Measurements from ENCODE around the gene PPP1CB.
A peak's percentile ranks its signal among the peaks of the same experiment; 100 is the strongest.

The PPP1CB gene

GRCh38 chr2:28717339-28717758 lies 34.3 kb upstream of the PPP1CB start:
- no peaks in the 10 kb centered on the region for H3K79me1 ChIP-seq (ENCODE audit: low read length)
- WGBS (ENCODE audit: extremely low coverage, insufficient coverage, low lambda C conversion rate), result no CpG with 5 or more reads among the region's 5 CpGs
- H2BK120ac ChIP-seq (ENCODE audit: low read depth, low read length), result no peak overlapping the region
- H3K4me3 ChIP-seq (ENCODE audit: low read length), result no peak overlapping the region
- H3K18ac ChIP-seq (ENCODE audit: low read length), result no peak overlapping the region
- peak; percentile 50 for DNase-seq
- no peak overlapping the region for H3K4ac ChIP-seq (ENCODE audit: low read depth, low read length)
- H3K56ac ChIP-seq (ENCODE audit: low read length), result no peak overlapping the region
- H2BK15ac ChIP-seq (replicated peaks; ENCODE audit: low read depth), result no peak overlapping the region
- H3K23ac ChIP-seq (ENCODE audit: low read length), result no peak overlapping the region
- no peak overlapping the region for H3K9ac ChIP-seq (ENCODE audit: low read length)
- no peak overlapping the region for H2BK5ac ChIP-seq (ENCODE audit: low read length)
- H4K5ac ChIP-seq (ENCODE audit: low read length), result no peak overlapping the region
- no peak overlapping the region for H3K4me2 ChIP-seq (ENCODE audit: low read length)
- no peak overlapping the region for H4K8ac ChIP-seq (ENCODE audit: low read depth, low read length)
- H3K36me3 ChIP-seq (ENCODE audit: control insufficient read depth, insufficient read depth, low read length), result no peaks in the 10 kb centered on the region
- H3K4me1 ChIP-seq (ENCODE audit: control insufficient read depth, low read depth, low read length), result no peaks in the 10 kb centered on the region
- H3K79me2 ChIP-seq (ENCODE audit: control insufficient read depth, insufficient read depth, low read length), result no peaks in the 10 kb centered on the region
- H3K27ac ChIP-seq (ENCODE audit: low read depth, low read length), result no peak overlapping the region
- no peak overlapping the region for H2AK5ac ChIP-seq (ENCODE audit: low read length)
- no peaks in the 10 kb centered on the region for H3K27me3 ChIP-seq (ENCODE audit: insufficient read depth, low read length, poor library complexity)

- no peak for DNase-seq
- Histone ChIP-seq H3K56ac (ENCODE audit: low read length) (no peak overlapping the region), H3K4me2 (ENCODE audit: low read length) (no peak overlapping the region), H3K4me3 (ENCODE audit: low read length) (no peak overlapping the region), H3K27ac (ENCODE audit: low read depth, low read length) (no peak overlapping the region), H4K8ac (ENCODE audit: low read depth, low read length) (no peak overlapping the region), H3K23ac (ENCODE audit: low read length) (no peak overlapping the region), H3K27me3 (ENCODE audit: insufficient read depth, low read length, poor library complexity) (no peaks in the 10 kb centered on the region), H2BK5ac (ENCODE audit: low read length) (no peak overlapping the region), H3K36me3 (ENCODE audit: control insufficient read depth, insufficient read depth, low read length) (no peaks in the 10 kb centered on the region), H2AK5ac (ENCODE audit: low read length) (no peak overlapping the region), H4K5ac (ENCODE audit: low read length) (no peak overlapping the region), H3K4ac (ENCODE audit: low read depth, low read length) (no peak overlapping the region), H3K79me1 (ENCODE audit: low read length) (no peaks in the 10 kb centered on the region), H3K9ac (ENCODE audit: low read length) (no peak overlapping the region), H3K79me2 (ENCODE audit: control insufficient read depth, insufficient read depth, low read length) (no peaks in the 10 kb centered on the region), H3K4me1 (ENCODE audit: control insufficient read depth, low read depth, low read length) (no peaks in the 10 kb centered on the region), H3K18ac (ENCODE audit: low read length) (no peak overlapping the region), H2BK15ac (replicated peaks; ENCODE audit: low read depth) (no peak overlapping the region), H2BK120ac (ENCODE audit: low read depth, low read length) (no peak overlapping the region)
- no CpG with 5 or more reads among the region's 3 CpGs for WGBS (ENCODE audit: extremely low coverage, insufficient coverage, low lambda C conversion rate)
Measured at GRCh38 chr2:28720345-28720744, 31.3 kb upstream of the PPP1CB start.

DNA sequence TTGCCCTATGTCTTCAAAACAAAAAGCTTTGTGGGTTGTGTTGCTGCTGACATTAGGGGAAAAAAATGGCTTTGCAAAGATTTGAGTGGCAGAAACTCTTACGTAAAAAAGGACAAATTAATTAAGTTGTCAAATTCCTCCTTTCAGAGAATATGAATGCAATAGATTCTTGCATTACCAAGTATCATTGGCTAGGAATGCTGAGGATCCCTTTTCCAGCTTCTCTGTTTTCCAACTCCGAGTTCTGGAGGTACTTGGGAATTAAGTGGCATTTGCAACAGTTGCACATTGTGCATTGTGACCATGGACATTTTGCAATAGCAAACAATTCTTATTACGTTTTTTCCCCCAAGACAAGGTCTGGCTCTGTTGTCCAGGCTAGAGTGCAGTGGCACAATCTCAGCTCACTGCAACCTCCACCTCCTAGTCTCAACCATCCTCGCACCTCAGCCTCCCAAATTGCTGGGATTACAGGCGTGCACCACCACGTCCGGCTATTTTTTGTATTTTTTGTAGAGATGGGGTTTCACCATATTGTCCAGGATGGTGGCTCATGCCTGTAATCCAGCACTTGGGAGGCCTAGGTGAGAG lies 29.9 kb upstream of the PPP1CB start:
- Histone ChIP-seq H4K8ac (ENCODE audit: low read depth, low read length) (no peak overlapping the region), H2BK5ac (ENCODE audit: low read length) (no peak overlapping the region), H2BK15ac (replicated peaks; ENCODE audit: low read depth) (no peak overlapping the region), H3K4me3 (ENCODE audit: low read length) (no peak overlapping the region), H3K18ac (ENCODE audit: low read length) (no peak overlapping the region), H3K79me2 (ENCODE audit: control insufficient read depth, insufficient read depth, low read length) (no peaks in the 10 kb centered on the region), H3K9ac (ENCODE audit: low read length) (no peak overlapping the region), H2BK120ac (ENCODE audit: low read depth, low read length) (no peak overlapping the region), H3K23ac (ENCODE audit: low read length) (no peak overlapping the region), H3K4ac (ENCODE audit: low read depth, low read length) (no peak overlapping the region), H3K4me2 (ENCODE audit: low read length) (no peak overlapping the region), H3K56ac (ENCODE audit: low read length) (no peak overlapping the region), H3K27me3 (ENCODE audit: insufficient read depth, low read length, poor library complexity) (no peaks in the 10 kb centered on the region), H3K4me1 (ENCODE audit: control insufficient read depth, low read depth, low read length) (no peaks in the 10 kb centered on the region), H3K27ac (ENCODE audit: low read depth, low read length) (no peak overlapping the region), H2AK5ac (ENCODE audit: low read length) (no peak overlapping the region), H3K79me1 (ENCODE audit: low read length) (no peaks in the 10 kb centered on the region), H3K36me3 (ENCODE audit: control insufficient read depth, insufficient read depth, low read length) (no peaks in the 10 kb centered on the region), H4K5ac (ENCODE audit: low read length) (no peak overlapping the region)
- no CpG with 5 or more reads among the region's 7 CpGs for WGBS (ENCODE audit: extremely low coverage, insufficient coverage, low lambda C conversion rate)
- no peak for DNase-seq

GRCh38 chr2:28725021-28725711 lies 26.5 kb upstream of the PPP1CB start:
- H3K56ac ChIP-seq (ENCODE audit: low read length), result no peak overlapping the region
- no peak overlapping the region for H3K27ac ChIP-seq (ENCODE audit: low read depth, low read length)
- no peak overlapping the region for H3K23ac ChIP-seq (ENCODE audit: low read length)
- H3K36me3 ChIP-seq (ENCODE audit: control insufficient read depth, insufficient read depth, low read length), result no peaks in the 10 kb centered on the region
- no peak overlapping the region for H3K9ac ChIP-seq (ENCODE audit: low read length)
- H2AK5ac ChIP-seq (ENCODE audit: low read length), result no peak overlapping the region
- no peak overlapping the region for H2BK15ac ChIP-seq (replicated peaks; ENCODE audit: low read depth)
- H3K79me2 ChIP-seq (ENCODE audit: control insufficient read depth, insufficient read depth, low read length), result no peaks in the 10 kb centered on the region
- WGBS (ENCODE audit: extremely low coverage, insufficient coverage, low lambda C conversion rate), result no CpG with 5 or more reads among the region's 8 CpGs
- H4K8ac ChIP-seq (ENCODE audit: low read depth, low read length), result no peak overlapping the region
- no peaks in the 10 kb centered on the region for H3K4me1 ChIP-seq (ENCODE audit: control insufficient read depth, low read depth, low read length)
- H2BK120ac ChIP-seq (ENCODE audit: low read depth, low read length), result no peak overlapping the region
- H3K18ac ChIP-seq (ENCODE audit: low read length), result no peak overlapping the region
- no peaks in the 10 kb centered on the region for H3K79me1 ChIP-seq (ENCODE audit: low read length)
- H3K27me3 ChIP-seq (ENCODE audit: insufficient read depth, low read length, poor library complexity), result no peaks in the 10 kb centered on the region
- no peak overlapping the region for H4K5ac ChIP-seq (ENCODE audit: low read length)
- no peak overlapping the region for H2BK5ac ChIP-seq (ENCODE audit: low read length)
- DNase-seq, result no peak
- no peak overlapping the region for H3K4me2 ChIP-seq (ENCODE audit: low read length)
- H3K4ac ChIP-seq (ENCODE audit: low read depth, low read length), result no peak overlapping the region
- no peak overlapping the region for H3K4me3 ChIP-seq (ENCODE audit: low read length)

DNA sequence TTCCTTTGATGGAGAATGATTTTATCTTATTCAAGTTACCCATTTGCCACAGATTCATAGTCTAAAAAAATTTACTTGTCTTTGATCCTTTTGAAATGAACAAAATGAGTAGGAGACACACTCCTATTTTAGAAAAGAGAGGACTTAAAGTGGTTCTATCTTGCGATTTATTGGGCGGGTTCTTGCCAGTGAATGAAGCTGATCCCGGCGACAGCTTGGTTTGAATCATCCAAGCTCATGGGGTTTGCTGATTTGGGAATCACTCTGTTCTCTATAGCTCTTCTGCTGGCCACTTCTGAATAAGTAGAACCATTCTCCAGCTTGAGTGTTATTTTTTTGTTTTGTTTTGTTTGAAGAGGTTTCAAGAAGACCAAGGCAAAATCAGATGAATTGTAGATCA lies 25.5 kb upstream of the PPP1CB start:
- no peak overlapping the region for H4K8ac ChIP-seq (ENCODE audit: low read depth, low read length)
- H2BK120ac ChIP-seq (ENCODE audit: low read depth, low read length), result no peak overlapping the region
- no peaks in the 10 kb centered on the region for H3K4me1 ChIP-seq (ENCODE audit: control insufficient read depth, low read depth, low read length)
- H4K5ac ChIP-seq (ENCODE audit: low read length), result no peak overlapping the region
- H3K56ac ChIP-seq (ENCODE audit: low read length), result no peak overlapping the region
- no peak overlapping the region for H2BK5ac ChIP-seq (ENCODE audit: low read length)
- H3K79me1 ChIP-seq (ENCODE audit: low read length), result no peaks in the 10 kb centered on the region
- H3K27ac ChIP-seq (ENCODE audit: low read depth, low read length), result no peak overlapping the region
- no peaks in the 10 kb centered on the region for H3K36me3 ChIP-seq (ENCODE audit: control insufficient read depth, insufficient read depth, low read length)
- H3K23ac ChIP-seq (ENCODE audit: low read length), result no peak overlapping the region
- no peak overlapping the region for H3K9ac ChIP-seq (ENCODE audit: low read length)
- H2BK15ac ChIP-seq (replicated peaks; ENCODE audit: low read depth), result no peak overlapping the region
- no peak overlapping the region for H3K4ac ChIP-seq (ENCODE audit: low read depth, low read length)
- no peak overlapping the region for H3K4me3 ChIP-seq (ENCODE audit: low read length)
- H3K4me2 ChIP-seq (ENCODE audit: low read length), result no peak overlapping the region
- no peak overlapping the region for H2AK5ac ChIP-seq (ENCODE audit: low read length)
- H3K79me2 ChIP-seq (ENCODE audit: control insufficient read depth, insufficient read depth, low read length), result no peaks in the 10 kb centered on the region
- no peak for DNase-seq
- H3K18ac ChIP-seq (ENCODE audit: low read length), result no peak overlapping the region
- no peaks in the 10 kb centered on the region for H3K27me3 ChIP-seq (ENCODE audit: insufficient read depth, low read length, poor library complexity)
- no CpG with 5 or more reads among the region's 4 CpGs for WGBS (ENCODE audit: extremely low coverage, insufficient coverage, low lambda C conversion rate)

DNA sequence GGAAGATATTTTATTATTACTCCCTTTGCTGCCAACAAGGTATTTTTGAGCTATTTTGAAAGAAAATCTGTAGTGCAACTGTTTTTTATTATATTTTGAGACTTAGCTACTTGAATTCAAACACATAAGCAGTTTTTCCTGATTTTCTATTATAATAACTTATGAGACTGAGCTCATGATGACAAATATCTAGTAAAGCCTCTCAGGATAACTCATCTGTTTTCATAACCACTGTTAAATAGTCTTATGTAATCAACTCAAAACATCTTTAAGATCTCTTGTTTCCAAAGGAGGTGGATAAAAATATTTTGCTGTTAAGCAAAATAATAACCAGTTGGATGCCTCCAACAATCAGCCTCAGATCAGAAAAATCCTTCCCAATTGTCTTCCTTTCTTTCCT lies 21.9 kb upstream of the PPP1CB start:
- Histone ChIP-seq H3K36me3 (ENCODE audit: control insufficient read depth, insufficient read depth, low read length) (no peaks in the 10 kb centered on the region), H3K79me1 (ENCODE audit: low read length) (no peaks in the 10 kb centered on the region), H3K79me2 (ENCODE audit: control insufficient read depth, insufficient read depth, low read length) (no peaks in the 10 kb centered on the region), H2BK5ac (ENCODE audit: low read length) (no peak overlapping the region), H3K4me3 (ENCODE audit: low read length) (no peak overlapping the region), H4K8ac (ENCODE audit: low read depth, low read length) (no peak overlapping the region), H3K18ac (ENCODE audit: low read length) (no peak overlapping the region), H2AK5ac (ENCODE audit: low read length) (no peak overlapping the region), H2BK15ac (replicated peaks; ENCODE audit: low read depth) (no peak overlapping the region), H3K4me2 (ENCODE audit: low read length) (no peak overlapping the region), H4K5ac (ENCODE audit: low read length) (no peak overlapping the region), H3K27me3 (ENCODE audit: insufficient read depth, low read length, poor library complexity) (no peaks in the 10 kb centered on the region), H3K9ac (ENCODE audit: low read length) (no peak overlapping the region), H2BK120ac (ENCODE audit: low read depth, low read length) (no peak overlapping the region), H3K4me1 (ENCODE audit: control insufficient read depth, low read depth, low read length) (no peaks in the 10 kb centered on the region), H3K4ac (ENCODE audit: low read depth, low read length) (no peak overlapping the region), H3K23ac (ENCODE audit: low read length) (no peak overlapping the region), H3K27ac (ENCODE audit: low read depth, low read length) (no peak overlapping the region), H3K56ac (ENCODE audit: low read length) (no peak overlapping the region)
- no peak for DNase-seq
